Measurements from ENCODE around the gene UMAD1.

- TF ChIP-seq ZFP37 (CRISPR knock-in tag; IDR thresholded peaks at IDR 0.05; ENCODE audit: borderline replicate concordance) (no peak), RNF2 (conservative IDR thresholded peaks at IDR 0.05; ENCODE audit: low read depth) (no peak), NFYC (CRISPR knock-in tag; IDR thresholded peaks at IDR 0.05) (no peak), KLF11 (CRISPR knock-in tag; IDR thresholded peaks at IDR 0.05) (no peak), SKI (IDR thresholded peaks at IDR 0.05; ENCODE audit: partially characterized antibody) (no peak), ZBTB20 (CRISPR knock-in tag; IDR thresholded peaks at IDR 0.05; ENCODE audit: borderline replicate concordance, low read depth) (no peak), NR2F2 (IDR thresholded peaks at IDR 0.05; ENCODE audit: borderline replicate concordance, low read depth) (no peak), SP4 (CRISPR knock-in tag; IDR thresholded peaks at IDR 0.05) (no peak), SNRNP70 (IDR thresholded peaks at IDR 0.05; ENCODE audit: low read depth, low read length) (no peak), MEF2D (CRISPR knock-in tag; IDR thresholded peaks at IDR 0.05) (no peak), ZNF776 (CRISPR knock-in tag; IDR thresholded peaks at IDR 0.05) (no peak), ZNF672 (CRISPR knock-in tag; IDR thresholded peaks at IDR 0.05) (no peak), ZNF737 (CRISPR knock-in tag; IDR thresholded peaks at IDR 0.05; ENCODE audit: borderline replicate concordance) (no peak)
These were observed 66.7 kb downstream of the UMAD1 start for GRCh38 chr7:7707246-7707645.
